SHP77 (cell line): ENCODE measurements around the gene ATG16L1.

Experiments
- DNase-seq, 2 experiments: peaks; one replicate each; lab custom pipeline; 2025; lab: John Stamatoyannopoulos, UW

Gene ATG16L1

GRCh38 chr2:233290051-233290845 is 38.8 kb downstream of the ATG16L1 start:
- no peak for DNase-seq

- DNase-seq, result no peak
These were observed 44.4 kb downstream of the ATG16L1 start for GRCh38 chr2:233295891-233296290.

GRCh38 chr2:233297076-233297475 is 45.6 kb downstream of the ATG16L1 start:
- no peak for DNase-seq

GRCh38 chr2:233300401-233300800 is 48.9 kb downstream of the ATG16L1 start:
- no peak for DNase-seq

- DNase-seq, result no peak
These were observed 49.8 kb downstream of the ATG16L1 start for GRCh38 chr2:233301248-233301647.

GRCh38 chr2:233301811-233302210 is 50.3 kb downstream of the ATG16L1 start:
- DNase-seq, result no peak

- no peak for DNase-seq
These were observed 51.8 kb downstream of the ATG16L1 start for GRCh38 chr2:233303252-233303651.

GRCh38 chr2:233307565-233307964 is 56.1 kb downstream of the ATG16L1 start, which contains the start of gene SAG:
TSS of gene SAG (plus strand) at chr2:233307816. CDS start at chr2:233309190, 1,374 bp downstream.
- DNase-seq, result no peak

- no peak for DNase-seq
These were observed 59.9 kb downstream of the ATG16L1 start for GRCh38 chr2:233311241-233311926.

- no peak for DNase-seq
These were observed 61.4 kb downstream of the ATG16L1 start for GRCh38 chr2:233312874-233313273.

GRCh38 chr2:233314180-233314925 is 62.9 kb downstream of the ATG16L1 start:
- no peak for DNase-seq

GRCh38 chr2:233317196-233317943 is 65.9 kb downstream of the ATG16L1 start:
- DNase-seq, result no peak

- no peak for DNase-seq
These were observed 67.8 kb downstream of the ATG16L1 start for GRCh38 chr2:233319256-233319655.

GRCh38 chr2:233320470-233320869 is 69.0 kb downstream of the ATG16L1 start:
- no peak for DNase-seq

- DNase-seq, result no peak
These were observed 69.7 kb downstream of the ATG16L1 start for GRCh38 chr2:233321166-233321565.

GRCh38 chr2:233323851-233324250 is 72.4 kb downstream of the ATG16L1 start:
- DNase-seq, result no peak

GRCh38 chr2:233325256-233325655 is 73.8 kb downstream of the ATG16L1 start:
- DNase-seq, result no peak

- DNase-seq, result no peak
These were observed 74.3 kb downstream of the ATG16L1 start for GRCh38 chr2:233325814-233326213.

- no peak for DNase-seq
These were observed 75.0 kb downstream of the ATG16L1 start for GRCh38 chr2:233326500-233326899.

GRCh38 chr2:233328922-233329321 is 77.4 kb downstream of the ATG16L1 start:
- no peak for DNase-seq

- DNase-seq, result no peak
These were observed 78.1 kb downstream of the ATG16L1 start for GRCh38 chr2:233329489-233330135.
